Esophagus squamous epithelium (tissue), 5 donors: ENCODE measurements around the gene ASB18. TPM values are rescaled to one million over a fixed set of nuclear protein-coding genes. Genes with fewer than 3 reads are reported as not detected.
"Not testable (repeated sequence)": the region's sequence is repeated elsewhere in the genome, so short reads cannot be mapped to it uniquely, and the experiment has no call there.

ENCODE experiments used
- DNase-seq: peaks from one replicate; lab custom pipeline; 2025; lab: John Stamatoyannopoulos, UW
- H3K27ac ChIP-seq, 4 donors: fragments of 200-600 bp; sonication (generic); one replicate each; pipeline ENCODE4 v1.5.1; 2016 to 2019; ENCODE audit warnings: mild to moderate bottlenecking in 1 of 4
- H3K27me3 ChIP-seq, 4 donors: fragments of 200-600 bp; sonication (generic); 1 replicate in 3 of 4; 2 replicates in 1 of 4; pipeline versions ENCODE4 v1.5.1 to v1.6.0; 2017 to 2021; ENCODE audit warnings: antibody characterized with exemption in 1 of 4
- H3K36me3 ChIP-seq, 3 donors: fragments of 200-600 bp; sonication (generic); one replicate each; pipeline ENCODE4 v1.5.1; 2016 to 2019
- H3K4me1 ChIP-seq, 3 donors: fragments of 200-600 bp; sonication (generic); one replicate each; pipeline ENCODE4 v1.5.1; 2017 to 2019
- H3K4me3 ChIP-seq, 4 donors: fragments of 200-600 bp; sonication (generic); 1 replicate in 3 of 4; 2 replicates in 1 of 4; pipeline ENCODE4 v1.5.1; 2016 to 2019; ENCODE audit warnings: mild to moderate bottlenecking in 2 of 4, moderate library complexity in 1 of 4
- H3K9me3 ChIP-seq, 3 donors: fragments of 200-600 bp; sonication (generic); one replicate each; pipeline ENCODE4 v1.5.1; 2016 to 2019
- CTCF ChIP-seq, 6 experiments: fragments of 450-650 bp in 4 of 6; fragments of 200-600 bp in 2 of 6; sonication (generic) in 2 of 6; IDR thresholded peaks; one replicate each; pipeline ENCODE4 v1.5.1; 2016 to 2019; ENCODE audit warnings: antibody characterized with exemption in 6 of 6, mild to moderate bottlenecking in 4 of 6, moderate library complexity in 4 of 6
- POLR2A ChIP-seq, 4 donors: fragments of 450-650 bp; IDR thresholded peaks; one replicate each; pipeline ENCODE4 v1.6.1; 2017; ENCODE audit warnings: antibody characterized with exemption in 4 of 4, mild to moderate bottlenecking in 4 of 4, moderate library complexity in 3 of 4
- WGBS, 2 donors: methylation state at CpG; one replicate each; pipeline ENCODE4 v1.1.5; 2018; 5-methylcytosine and 5-hydroxymethylcytosine counted together
- intact Hi-C: fragments of 100-400 bp; cut with DNase I; formaldehyde crosslinking; loops from one replicate; pipeline ENCODE4 v1.15.0; 2022
- total RNA-seq, 4 donors: library from RNA; depleted of rRNA; stranded (reverse); fragments of >200 nt; gene quantifications; one replicate each; pipeline ENCODE4 v1.1.0, GENCODE V29; 2016
- donor health status: DM: yes; HTN: yes; CAD: no.

Gene ASB18
- total RNA-seq, 4 donors from 2014 or later, result not detected

DNA sequence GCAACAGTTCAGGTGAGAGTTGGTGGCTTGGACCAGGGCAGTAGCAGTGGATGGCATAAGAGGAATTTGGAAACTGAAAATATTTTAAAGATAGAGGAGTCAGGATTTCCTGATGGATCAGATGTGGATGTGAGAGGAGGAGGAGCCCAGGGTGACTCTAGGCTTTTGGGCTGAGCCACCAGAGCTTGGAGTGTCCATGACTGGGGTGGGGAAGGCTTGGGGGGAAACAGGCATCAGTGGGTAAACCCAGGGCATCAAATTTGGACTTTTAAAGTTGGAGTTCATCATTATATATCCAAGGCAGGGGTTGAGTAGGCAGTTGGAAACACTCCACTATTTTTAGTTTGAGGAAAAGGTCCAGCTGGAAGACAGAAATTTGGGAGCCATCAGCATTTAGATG, 27.3 kb upstream of the ASB18 start:
- H3K9me3 ChIP-seq, result no peaks in the 10 kb centered on the region
- H3K27ac ChIP-seq, result no peak overlapping the region
- TF ChIP-seq POLR2A (IDR thresholded peaks at IDR 0.05), result no peak
- no peak for TF ChIP-seq CTCF (IDR thresholded peaks at IDR 0.05)
- H3K27me3 ChIP-seq, result peaks cover 0 to 45% (median 0%) of the 10 kb centered on the region in 4 donors
- intact Hi-C loops, result no loop called here
- H3K4me1 ChIP-seq, result no peaks in the 10 kb centered on the region
- H3K36me3 ChIP-seq, result no peaks in the 10 kb centered on the region
- no peak for DNase-seq
- no peak overlapping the region for H3K4me3 ChIP-seq

- no peaks in the 10 kb centered on the region for H3K36me3 ChIP-seq
- intact Hi-C loops, result no loop called here
- H3K9me3 ChIP-seq, result no peaks in the 10 kb centered on the region
- no peaks in the 10 kb centered on the region for H3K4me1 ChIP-seq
- TF ChIP-seq CTCF (IDR thresholded peaks at IDR 0.05) (no peak), POLR2A (IDR thresholded peaks at IDR 0.05) (no peak)
- peaks cover 0 to 48% (median 0%) of the 10 kb centered on the region in 4 donors for H3K27me3 ChIP-seq
- DNase-seq, result no peak
- H3K27ac ChIP-seq, result no peak overlapping the region
- H3K4me3 ChIP-seq, result no peak overlapping the region
- 63 to 68% methylated on average over 9 of the region's 9 CpGs for WGBS, 2 donors
Measured at GRCh38 chr2:236290742-236291425, 26.7 kb upstream of the ASB18 start.

- intact Hi-C loops, result no loop called here
- no peak for DNase-seq
- no peak overlapping the region for H3K27ac ChIP-seq
- H3K27me3 ChIP-seq, result peaks cover 0 to 48% (median 0%) of the 10 kb centered on the region in 4 donors
- H3K36me3 ChIP-seq, result no peaks in the 10 kb centered on the region
- no peak overlapping the region for H3K4me3 ChIP-seq
- no peak for TF ChIP-seq CTCF (IDR thresholded peaks at IDR 0.05)
- no peak for TF ChIP-seq POLR2A (IDR thresholded peaks at IDR 0.05)
- 17 to 58% methylated on average over 1 to 9 of the region's 9 CpGs for WGBS, 2 donors
- H3K4me1 ChIP-seq, result no peaks in the 10 kb centered on the region
- H3K9me3 ChIP-seq, result no peaks in the 10 kb centered on the region
Measured at GRCh38 chr2:236289766-236290462, 25.7 kb upstream of the ASB18 start.

DNA sequence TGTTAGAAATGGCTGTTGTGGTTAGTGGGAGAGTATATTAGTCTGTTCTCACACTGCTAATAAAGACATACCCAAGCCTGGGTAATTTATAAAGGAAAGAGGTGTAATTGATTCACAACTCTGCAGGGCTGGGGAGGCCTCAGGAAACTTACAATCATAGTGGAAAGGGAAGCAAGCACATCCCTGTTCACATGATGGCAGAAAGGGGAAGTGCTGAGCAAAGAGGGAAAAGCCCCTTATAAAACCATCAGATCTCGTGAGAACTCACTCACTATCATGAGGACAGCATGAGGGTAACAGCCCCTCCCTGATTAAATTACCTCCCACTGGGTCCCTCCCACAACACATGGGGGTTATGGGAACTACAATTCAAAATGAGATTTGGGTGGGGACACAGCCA, 24.2 kb upstream of the ASB18 start:
- H3K27ac ChIP-seq, H3K4me1 ChIP-seq, H3K9me3 ChIP-seq, DNase-seq, intact Hi-C loops, H3K4me3 ChIP-seq, H3K36me3 ChIP-seq: not testable (repeated sequence)
- H3K27me3 ChIP-seq, result peaks cover 0 to 48% (median 0%) of the 10 kb centered on the region in 4 donors
- 0 to 22% methylated on average over 1 of the region's 1 CpG for WGBS, 2 donors

GRCh38 chr2:236287656-236288055, 23.4 kb upstream of the ASB18 start:
- intact Hi-C loops, result no loop called here
- DNase-seq, result no peak
- no peak for TF ChIP-seq POLR2A (IDR thresholded peaks at IDR 0.05)
- TF ChIP-seq CTCF (IDR thresholded peaks at IDR 0.05), result no peak
- H3K9me3 ChIP-seq, result no peaks in the 10 kb centered on the region
- no peaks in the 10 kb centered on the region for H3K36me3 ChIP-seq
- no peaks in the 10 kb centered on the region for H3K4me1 ChIP-seq
- no peak overlapping the region for H3K27ac ChIP-seq
- 78 to 88% methylated on average over 6 of the region's 6 CpGs for WGBS, 2 donors
- H3K4me3 ChIP-seq, result no peak overlapping the region
- H3K27me3 ChIP-seq, result peaks cover 0 to 44% (median 0%) of the 10 kb centered on the region in 4 donors
